ENCODE data around the gene VASN. TPM values are rescaled to one million over a fixed set of nuclear protein-coding genes. Genes with fewer than 3 reads are reported as not detected.

Gene VASN
- total and polyA plus RNA-seq, 9 of the 15 experiments (the other 6 are each of a cell fraction or from before 2014, with no cell fraction given), result 0.01 to 2.5 (median 0.41) TPM; not detected in 1

DNA sequence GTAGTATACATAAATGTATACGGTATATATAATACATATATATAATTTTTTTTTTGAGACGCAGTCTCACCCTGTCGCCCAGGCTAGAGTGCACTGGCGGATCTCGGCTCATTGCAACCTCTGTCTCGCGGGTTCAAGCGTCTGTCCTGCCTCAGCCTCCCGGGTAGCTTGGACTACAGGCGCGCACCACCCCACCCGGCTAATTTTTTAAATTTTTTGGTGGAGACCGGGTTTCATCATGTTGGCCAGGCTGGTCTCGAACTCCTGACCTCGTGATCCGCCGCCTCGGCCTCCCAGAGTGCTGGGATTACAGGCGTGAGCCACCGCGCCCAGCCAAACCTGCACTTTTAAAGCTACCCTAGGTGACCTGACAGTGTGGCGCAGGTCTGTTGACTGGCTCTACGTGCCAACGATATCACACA is 21.3 kb upstream of the VASN start (continued):
- TF ChIP-seq, protein P1, sequence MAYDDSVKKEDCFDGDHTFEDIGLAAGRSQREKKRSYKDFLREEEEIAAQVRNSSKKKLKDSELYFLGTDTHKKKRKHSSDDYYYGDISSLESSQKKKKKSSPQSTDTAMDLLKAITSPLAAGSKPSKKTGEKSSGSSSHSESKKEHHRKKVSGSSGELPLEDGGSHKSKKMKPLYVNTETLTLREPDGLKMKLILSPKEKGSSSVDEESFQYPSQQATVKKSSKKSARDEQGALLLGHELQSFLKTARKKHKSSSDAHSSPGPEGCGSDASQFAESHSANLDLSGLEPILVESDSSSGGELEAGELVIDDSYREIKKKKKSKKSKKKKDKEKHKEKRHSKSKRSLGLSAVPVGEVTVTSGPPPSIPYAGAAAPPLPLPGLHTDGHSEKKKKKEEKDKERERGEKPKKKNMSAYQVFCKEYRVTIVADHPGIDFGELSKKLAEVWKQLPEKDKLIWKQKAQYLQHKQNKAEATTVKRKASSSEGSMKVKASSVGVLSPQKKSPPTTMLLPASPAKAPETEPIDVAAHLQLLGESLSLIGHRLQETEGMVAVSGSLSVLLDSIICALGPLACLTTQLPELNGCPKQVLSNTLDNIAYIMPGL (CRISPR knock-in tag; IDR thresholded peaks at IDR 0.05), result no peak
- TF ChIP-seq ZNF699 (CRISPR knock-in tag; IDR thresholded peaks at IDR 0.05; ENCODE audit: insufficient replicate concordance), result no peak
- no peak for TF ChIP-seq MXI1 (IDR thresholded peaks at IDR 0.05; ENCODE audit: low read depth, low read length)
- no peak for TF ChIP-seq CEBPZ (IDR thresholded peaks at IDR 0.05; ENCODE audit: borderline replicate concordance, low read depth, low read length)
- TF ChIP-seq CEBPG (CRISPR knock-in tag; IDR thresholded peaks at IDR 0.05), result peak; percentile 84
- peak; percentile 69 to 79; a peak in 3 of 4 replicates for TF ChIP-seq CEBPG (tag; conservative IDR thresholded peaks at IDR 0.05 in 1 of 2, IDR thresholded peaks at IDR 0.05 in 1 of 2)
- TF ChIP-seq ZNF143 (CRISPR knock-in tag; IDR thresholded peaks at IDR 0.05), result 0 out of 2 replicates have a peak, but pooled peaks have one; percentile 38
- TF ChIP-seq RAD51 (IDR thresholded peaks at IDR 0.05; ENCODE audit: borderline replicate concordance, low read depth), result no peak
- TF ChIP-seq NUFIP1 (IDR thresholded peaks at IDR 0.05; ENCODE audit: partially characterized antibody), result no peak
- TF ChIP-seq ARID4B (CRISPR knock-in tag; IDR thresholded peaks at IDR 0.05), result no peak
- TF ChIP-seq RNF219 (CRISPR knock-in tag; IDR thresholded peaks at IDR 0.05), result no peak
- TF ChIP-seq FOXA3 (CRISPR knock-in tag; conservative IDR thresholded peaks at IDR 0.05 in 1 of 2, IDR thresholded peaks at IDR 0.05 in 1 of 2), result no peak
- TF ChIP-seq SAFB (IDR thresholded peaks at IDR 0.05; ENCODE audit: borderline replicate concordance, low read depth, low read length), result no peak
- TF ChIP-seq ZNF133 (CRISPR knock-in tag; IDR thresholded peaks at IDR 0.05), result no peak
- no peak for TF ChIP-seq XRCC4 (IDR thresholded peaks at IDR 0.05; ENCODE audit: extremely low read depth, insufficient read depth, insufficient read length)
- peak; percentile 67; the same call in 1 of the 2 replicates for TF ChIP-seq EP400 (IDR thresholded peaks at IDR 0.05)

Data from K562 (cell line).